ENCODE measurements around the gene BRD7.
A peak's percentile ranks its signal among the peaks of the same experiment; 100 is the strongest.

BRD7 gene

GRCh38 chr16:50288920-50289319, 79.9 kb downstream of the BRD7 start:
- DNase-seq: no peak

- no peak for DNase-seq
Measured at GRCh38 chr16:50288026-50288425, 80.8 kb downstream of the BRD7 start.

GRCh38 chr16:50286681-50287080, 82.1 kb downstream of the BRD7 start:
- DNase-seq: no peak

- no peak for DNase-seq
Measured at GRCh38 chr16:50285406-50286003, 83.3 kb downstream of the BRD7 start.

- DNase-seq: no peak
Measured at GRCh38 chr16:50284131-50284911, 84.5 kb downstream of the BRD7 start.

- no peak for DNase-seq
Measured at GRCh38 chr16:50282955-50283631, 85.7 kb downstream of the BRD7 start.

- peak; percentile 53 for DNase-seq
Measured at GRCh38 chr16:50282010-50282538, 86.7 kb downstream of the BRD7 start.

- DNase-seq: no peak
Measured at GRCh38 chr16:50281391-50282009, 87.3 kb downstream of the BRD7 start.

- no peak for DNase-seq
Measured at GRCh38 chr16:50280932-50281331, 87.9 kb downstream of the BRD7 start.

- DNase-seq: no peak
Measured at GRCh38 chr16:50279504-50279865, 89.3 kb downstream of the BRD7 start.

GRCh38 chr16:50278251-50278650, 90.5 kb downstream of the BRD7 start:
- no peak for DNase-seq

- no peak for DNase-seq
Measured at GRCh38 chr16:50276801-50277555, 91.8 kb downstream of the BRD7 start.

- no peak for DNase-seq
Measured at GRCh38 chr16:50276326-50276640, 92.5 kb downstream of the BRD7 start.

- no peak for DNase-seq
Measured at GRCh38 chr16:50275428-50276325, 93.1 kb downstream of the BRD7 start.

GRCh38 chr16:50275098-50275415, 93.7 kb downstream of the BRD7 start:
- no peak for DNase-seq

GRCh38 chr16:50274326-50275097, 94.3 kb downstream of the BRD7 start:
- DNase-seq: peak; percentile 53

GRCh38 chr16:50273888-50274325, 94.9 kb downstream of the BRD7 start:
- DNase-seq: peak; percentile 59

- DNase-seq: no peak
Measured at GRCh38 chr16:50273382-50273690, 95.5 kb downstream of the BRD7 start.

GRCh38 chr16:50272687-50273381, 96.0 kb downstream of the BRD7 start:
- no peak for DNase-seq

GRCh38 chr16:50272111-50272571, 96.6 kb downstream of the BRD7 start:
- no peak for DNase-seq
